ENCODE measurements around the gene SOSTDC1.

SOSTDC1 gene

DNA sequence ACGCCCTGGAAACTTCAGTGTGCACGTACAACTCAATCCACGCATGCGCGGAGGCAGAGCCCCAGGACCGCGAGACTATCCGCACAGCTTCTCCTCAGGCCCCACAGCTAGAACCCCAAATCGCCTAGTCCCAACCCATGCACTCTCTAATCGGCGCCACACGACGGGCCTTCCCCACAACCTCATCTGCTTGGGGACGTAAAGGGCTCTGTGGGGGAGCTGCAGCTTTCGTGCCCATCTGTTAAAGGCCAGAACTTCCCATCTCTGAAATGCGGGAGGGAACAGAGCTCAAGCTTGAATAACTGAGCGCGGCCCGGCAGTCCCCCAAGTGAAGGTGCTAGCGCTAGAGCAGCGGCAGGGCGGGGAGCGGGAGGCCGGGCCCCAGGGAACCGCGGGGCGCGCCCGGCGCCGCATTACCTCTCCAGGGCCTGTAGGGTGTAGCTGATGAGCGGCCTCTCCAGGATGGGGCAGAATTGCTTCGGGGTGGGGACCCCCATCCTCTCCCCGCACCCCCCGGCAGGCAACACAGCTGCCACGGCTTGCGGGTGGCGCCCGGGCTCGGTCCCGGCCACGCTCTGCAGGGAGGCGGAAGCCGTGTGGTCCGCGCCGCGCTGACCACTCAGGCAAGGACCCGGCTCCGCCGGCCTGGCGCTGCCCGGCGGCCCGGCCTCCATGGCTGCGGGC, 44.7 kb downstream of the SOSTDC1 start:
- DNase-seq: peak; percentile 98

DNA sequence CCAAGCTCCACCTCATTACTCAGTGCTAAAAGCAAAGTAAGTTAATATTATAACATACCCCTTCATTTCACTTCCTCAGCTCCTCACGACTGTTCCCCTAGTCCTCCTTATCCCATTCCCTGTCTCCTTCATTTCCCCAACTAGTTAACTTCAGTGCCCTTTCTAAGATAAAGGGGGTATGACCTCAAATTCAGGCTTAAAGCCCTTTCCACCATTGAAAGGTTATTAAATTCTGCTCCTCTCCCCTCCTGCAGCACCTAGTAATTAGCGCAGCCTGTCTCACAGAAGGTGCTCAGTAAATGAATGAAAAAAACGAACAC, 45.2 kb downstream of the SOSTDC1 start:
- DNase-seq: no peak

DNA sequence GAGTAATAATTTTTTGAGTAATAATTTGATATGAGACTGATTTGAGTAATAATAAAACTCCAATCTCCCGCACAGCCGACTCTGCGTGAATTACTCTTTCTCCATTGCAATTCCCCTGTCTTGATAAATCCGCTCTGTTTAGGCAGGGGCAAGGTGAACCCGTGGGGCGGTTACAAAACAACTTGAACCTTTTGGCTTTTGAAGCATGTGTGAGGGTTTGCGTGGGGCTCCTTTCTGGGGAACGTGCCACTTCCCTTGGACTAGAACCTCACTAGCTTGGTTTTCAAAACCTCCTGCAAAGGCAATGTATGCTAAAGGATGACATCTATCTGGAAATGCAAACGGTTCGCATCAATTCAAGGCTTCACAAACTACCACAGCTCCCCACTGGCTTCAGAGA, 45.7 kb downstream of the SOSTDC1 start:
- no peak for DNase-seq

DNA sequence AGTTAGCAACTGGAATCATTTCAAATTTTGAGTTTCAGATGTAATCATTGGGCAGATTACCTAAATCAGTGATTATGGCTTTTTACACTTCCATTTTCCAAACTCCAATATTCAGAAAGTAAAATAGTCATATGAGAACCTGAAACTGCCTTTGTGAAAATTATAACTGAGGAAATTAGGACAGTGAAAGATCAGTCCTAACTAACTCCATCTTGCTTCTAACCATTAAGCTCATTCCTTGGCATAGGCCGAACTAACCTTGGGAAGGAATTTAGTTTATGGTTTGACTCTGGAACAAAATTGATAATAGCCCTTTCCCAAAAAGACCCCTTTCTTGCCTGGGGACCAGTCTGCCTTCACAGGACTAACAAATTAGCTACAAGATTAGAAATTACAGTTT, 46.4 kb downstream of the SOSTDC1 start:
- DNase-seq: no peak

DNA sequence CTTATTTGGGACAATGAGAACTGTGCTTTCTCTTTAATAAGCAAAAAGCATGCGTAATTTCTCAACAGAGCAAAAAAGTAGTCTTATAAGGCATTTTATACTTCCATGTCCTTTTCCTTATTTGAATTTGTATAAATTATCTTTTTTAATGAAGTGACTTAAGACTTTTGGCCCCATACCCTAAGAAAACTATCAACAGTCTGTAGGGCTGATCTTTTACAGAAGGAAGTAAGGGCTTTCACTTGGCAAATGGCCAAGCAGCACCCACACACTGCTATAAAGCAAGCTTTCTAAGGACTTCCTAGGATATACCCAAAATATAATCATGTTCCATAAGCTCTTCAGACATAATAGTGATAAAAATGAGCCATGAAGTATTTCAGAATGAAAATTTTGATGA, 47.6 kb downstream of the SOSTDC1 start:
- DNase-seq: no peak

DNA sequence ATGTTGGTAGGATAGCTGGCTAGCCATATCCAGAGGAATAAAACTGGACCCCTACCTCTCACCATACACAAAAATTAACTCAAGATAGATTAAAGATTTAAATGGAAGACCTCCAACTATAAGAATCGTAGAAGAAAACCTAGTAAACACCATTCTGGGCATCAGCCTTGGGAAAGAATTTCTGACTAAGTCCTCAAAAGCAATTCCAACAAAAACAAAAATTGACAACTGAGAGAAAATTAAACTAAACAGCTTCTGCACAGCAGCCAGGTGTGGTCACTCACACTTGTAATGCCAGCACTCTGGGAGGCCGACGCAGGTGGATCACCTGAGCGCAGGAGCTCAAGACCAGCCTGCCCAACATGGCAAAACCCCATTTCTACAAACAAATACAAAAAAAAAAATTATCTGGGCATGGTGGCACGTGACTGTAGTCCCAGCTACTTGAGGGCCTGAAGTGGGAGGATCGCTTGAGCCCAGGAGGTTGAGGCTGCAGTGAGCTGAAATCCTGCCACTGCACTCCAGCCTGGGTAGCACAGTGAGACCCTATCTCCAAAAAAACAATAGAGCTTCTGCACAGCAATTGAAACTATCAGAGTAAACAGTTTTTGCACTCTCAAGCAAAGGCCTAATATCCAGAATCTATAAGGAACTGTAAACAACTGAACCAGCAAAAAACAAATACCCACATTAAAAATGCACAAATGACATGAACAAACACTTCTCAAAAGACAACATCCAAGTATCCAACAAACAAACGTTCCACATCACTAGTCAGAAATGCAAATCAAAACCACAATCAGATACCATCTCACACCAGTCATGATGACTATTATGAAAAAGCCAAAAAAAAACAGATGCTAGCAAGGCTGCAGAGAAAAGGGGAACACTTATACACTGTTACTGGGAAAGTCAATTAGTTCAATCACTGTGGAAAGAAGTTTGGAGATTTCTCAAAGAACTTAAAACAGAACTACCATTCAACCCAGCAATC, 49.0 kb downstream of the SOSTDC1 start:
- DNase-seq: no peak

DNA sequence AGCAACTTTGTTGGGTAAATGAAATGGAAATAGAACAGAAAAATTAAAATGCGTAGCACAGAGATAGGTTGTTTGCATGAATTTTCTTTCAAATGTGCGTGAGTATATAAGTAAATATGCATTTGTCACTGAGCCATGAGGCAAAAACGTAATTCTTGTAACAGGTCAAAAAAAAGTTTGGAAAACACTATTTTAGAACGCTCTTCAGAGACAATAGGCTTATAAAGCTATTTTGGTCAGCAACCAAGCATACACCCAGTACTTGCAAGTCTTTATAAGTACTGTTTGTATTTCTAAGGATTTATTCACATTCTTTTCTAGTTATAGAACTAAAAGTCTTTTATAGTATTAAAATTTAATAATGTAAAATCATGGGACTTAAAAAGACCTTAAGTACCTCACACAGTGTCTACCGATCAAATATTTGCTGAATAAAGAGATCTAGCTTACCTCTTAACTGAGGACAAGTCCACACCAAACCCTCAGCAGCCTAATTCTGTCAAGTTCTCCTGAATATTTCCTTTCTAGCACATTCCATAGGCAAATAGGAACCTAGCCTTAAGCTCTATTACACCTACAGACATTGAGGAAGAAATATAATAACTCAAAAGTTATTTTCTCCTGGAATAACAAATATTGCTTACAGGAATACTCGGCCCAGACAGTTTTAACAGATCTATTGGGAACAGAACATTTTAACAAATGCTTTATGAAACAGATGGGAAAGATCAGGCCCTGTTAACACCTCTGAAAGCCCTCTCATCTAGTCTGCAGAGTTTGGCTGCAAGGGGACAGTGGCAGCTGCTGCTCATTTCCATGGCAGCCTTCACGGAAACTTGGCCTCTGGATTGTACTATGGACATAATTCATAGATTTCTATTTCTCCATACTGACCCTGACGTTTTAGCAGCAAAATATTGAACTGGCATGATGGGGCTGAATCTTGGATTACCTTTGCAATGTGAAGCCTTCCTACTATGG, 53.0 kb downstream of the SOSTDC1 start:
- no peak for DNase-seq
